NCI-H128 (cell line): ENCODE results near the gene CRBN.

ENCODE experiments used
- DNase-seq: peaks from one replicate; lab custom pipeline; 2025; ENCODE audit not compliant: unreplicated experiment; lab: John Stamatoyannopoulos, UW

The CRBN gene

GRCh38 chr3:3172627-3173026, 6.9 kb downstream of the CRBN start:
- DNase-seq = no peak

- DNase-seq = peak; percentile 1
Measured at GRCh38 chr3:3170998-3171397, 8.5 kb downstream of the CRBN start.

- DNase-seq = no peak
Measured at GRCh38 chr3:3165650-3166049, 13.8 kb downstream of the CRBN start.

- DNase-seq = no peak
Measured at GRCh38 chr3:3165241-3165640, 14.2 kb downstream of the CRBN start.

- DNase-seq = no peak
Measured at GRCh38 chr3:3160826-3161225, 18.7 kb downstream of the CRBN start.

- DNase-seq = no peak
Measured at GRCh38 chr3:3157484-3157883, 22.0 kb downstream of the CRBN start.

GRCh38 chr3:3154879-3155610, 24.4 kb downstream of the CRBN start:
- no peak for DNase-seq

GRCh38 chr3:3151513-3151912, 28.0 kb downstream of the CRBN start:
- no peak for DNase-seq

GRCh38 chr3:3149560-3149959, 29.9 kb downstream of the CRBN start:
- no peak for DNase-seq

GRCh38 chr3:3145831-3146230, 33.7 kb downstream of the CRBN start:
- no peak for DNase-seq

- no peak for DNase-seq
Measured at GRCh38 chr3:3141939-3142338, 37.6 kb downstream of the CRBN start.

GRCh38 chr3:3137526-3137925, 42.0 kb downstream of the CRBN start:
- DNase-seq = no peak

- no peak for DNase-seq
Measured at GRCh38 chr3:3134750-3135448, 44.6 kb downstream of the CRBN start.

GRCh38 chr3:3133500-3133899, 46.0 kb downstream of the CRBN start:
- no peak for DNase-seq

- no peak for DNase-seq
Measured at GRCh38 chr3:3129579-3129978, 49.9 kb downstream of the CRBN start.

GRCh38 chr3:3127432-3128010, 52.0 kb downstream of the CRBN start:
- no peak for DNase-seq

- peak; percentile 72 for DNase-seq
Measured at GRCh38 chr3:3126477-3127431, 52.7 kb downstream of the CRBN start, which contains the start of gene TRNT1. TSS of gene TRNT1 (plus strand) at chr3:3126940. CDS start at chr3:3129041, 2,101 bp downstream.

GRCh38 chr3:3125977-3126376, 53.5 kb downstream of the CRBN start:
- DNase-seq = no peak

GRCh38 chr3:3119393-3119851, 60.1 kb downstream of the CRBN start:
- DNase-seq = no peak

- DNase-seq = no peak
Measured at GRCh38 chr3:3117651-3118050, 61.8 kb downstream of the CRBN start.
